HL-60 (cell line): ENCODE measurements around the gene HOXB7.

ENCODE experiments used
- POLR2AphosphoS5 ChIP-seq: IDR thresholded peaks from 2 replicates; pipeline ENCODE4 v1.6.1; 2012; ENCODE audit warnings: low read depth
- TF ChIP-seq, protein P1 (sequence below): IDR thresholded peaks from one replicate; pipeline ENCODE4 v1.5.1; 2011; ENCODE audit warnings: low read length, control low read depth, inconsistent platforms; ENCODE audit not compliant: insufficient read depth
- TF ChIP-seq, protein P2 (sequence below): IDR thresholded peaks from 2 replicates; pipeline ENCODE4 v1.6.1; 2012; ENCODE audit warnings: low read depth; ENCODE audit not compliant: insufficient replicate concordance

DNA sequence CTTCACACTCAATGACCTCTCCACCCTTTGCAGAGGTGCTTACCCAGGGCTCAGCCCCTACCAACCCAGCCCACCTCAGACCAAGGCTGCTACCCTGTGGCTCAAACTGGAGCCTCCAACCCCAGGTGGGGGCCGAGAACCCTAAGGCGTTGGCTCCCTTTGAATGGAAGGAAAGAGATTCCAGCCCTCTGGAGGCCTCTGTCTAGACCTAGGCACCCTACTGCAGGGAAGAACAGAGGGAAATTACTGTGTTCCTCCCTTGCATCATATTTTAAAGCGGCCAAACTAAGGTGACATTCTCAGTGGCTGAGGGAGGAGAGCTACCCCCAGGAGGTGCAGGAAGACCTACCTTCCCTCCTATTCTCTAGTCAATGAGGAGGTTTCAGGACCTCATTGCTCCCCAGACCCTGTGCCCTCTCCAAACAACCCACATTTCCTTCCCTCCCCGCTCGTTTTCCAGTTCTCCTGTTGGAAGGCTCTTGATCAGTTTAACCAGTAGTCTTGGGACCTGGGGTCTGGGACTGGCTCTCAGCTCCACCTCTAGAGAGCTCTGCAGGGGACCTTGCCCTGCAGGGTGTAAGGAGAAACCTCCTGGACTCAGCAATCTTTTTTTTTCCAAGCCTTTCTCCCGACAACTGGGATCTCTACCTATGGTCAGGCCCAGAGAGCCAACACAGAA, 9.8 kb upstream of the HOXB7 start:
- TF ChIP-seq, protein P1, sequence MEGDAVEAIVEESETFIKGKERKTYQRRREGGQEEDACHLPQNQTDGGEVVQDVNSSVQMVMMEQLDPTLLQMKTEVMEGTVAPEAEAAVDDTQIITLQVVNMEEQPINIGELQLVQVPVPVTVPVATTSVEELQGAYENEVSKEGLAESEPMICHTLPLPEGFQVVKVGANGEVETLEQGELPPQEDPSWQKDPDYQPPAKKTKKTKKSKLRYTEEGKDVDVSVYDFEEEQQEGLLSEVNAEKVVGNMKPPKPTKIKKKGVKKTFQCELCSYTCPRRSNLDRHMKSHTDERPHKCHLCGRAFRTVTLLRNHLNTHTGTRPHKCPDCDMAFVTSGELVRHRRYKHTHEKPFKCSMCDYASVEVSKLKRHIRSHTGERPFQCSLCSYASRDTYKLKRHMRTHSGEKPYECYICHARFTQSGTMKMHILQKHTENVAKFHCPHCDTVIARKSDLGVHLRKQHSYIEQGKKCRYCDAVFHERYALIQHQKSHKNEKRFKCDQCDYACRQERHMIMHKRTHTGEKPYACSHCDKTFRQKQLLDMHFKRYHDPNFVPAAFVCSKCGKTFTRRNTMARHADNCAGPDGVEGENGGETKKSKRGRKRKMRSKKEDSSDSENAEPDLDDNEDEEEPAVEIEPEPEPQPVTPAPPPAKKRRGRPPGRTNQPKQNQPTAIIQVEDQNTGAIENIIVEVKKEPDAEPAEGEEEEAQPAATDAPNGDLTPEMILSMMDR, result no peak
- TF ChIP-seq POLR2AphosphoS5, result no peak
- TF ChIP-seq, protein P2, sequence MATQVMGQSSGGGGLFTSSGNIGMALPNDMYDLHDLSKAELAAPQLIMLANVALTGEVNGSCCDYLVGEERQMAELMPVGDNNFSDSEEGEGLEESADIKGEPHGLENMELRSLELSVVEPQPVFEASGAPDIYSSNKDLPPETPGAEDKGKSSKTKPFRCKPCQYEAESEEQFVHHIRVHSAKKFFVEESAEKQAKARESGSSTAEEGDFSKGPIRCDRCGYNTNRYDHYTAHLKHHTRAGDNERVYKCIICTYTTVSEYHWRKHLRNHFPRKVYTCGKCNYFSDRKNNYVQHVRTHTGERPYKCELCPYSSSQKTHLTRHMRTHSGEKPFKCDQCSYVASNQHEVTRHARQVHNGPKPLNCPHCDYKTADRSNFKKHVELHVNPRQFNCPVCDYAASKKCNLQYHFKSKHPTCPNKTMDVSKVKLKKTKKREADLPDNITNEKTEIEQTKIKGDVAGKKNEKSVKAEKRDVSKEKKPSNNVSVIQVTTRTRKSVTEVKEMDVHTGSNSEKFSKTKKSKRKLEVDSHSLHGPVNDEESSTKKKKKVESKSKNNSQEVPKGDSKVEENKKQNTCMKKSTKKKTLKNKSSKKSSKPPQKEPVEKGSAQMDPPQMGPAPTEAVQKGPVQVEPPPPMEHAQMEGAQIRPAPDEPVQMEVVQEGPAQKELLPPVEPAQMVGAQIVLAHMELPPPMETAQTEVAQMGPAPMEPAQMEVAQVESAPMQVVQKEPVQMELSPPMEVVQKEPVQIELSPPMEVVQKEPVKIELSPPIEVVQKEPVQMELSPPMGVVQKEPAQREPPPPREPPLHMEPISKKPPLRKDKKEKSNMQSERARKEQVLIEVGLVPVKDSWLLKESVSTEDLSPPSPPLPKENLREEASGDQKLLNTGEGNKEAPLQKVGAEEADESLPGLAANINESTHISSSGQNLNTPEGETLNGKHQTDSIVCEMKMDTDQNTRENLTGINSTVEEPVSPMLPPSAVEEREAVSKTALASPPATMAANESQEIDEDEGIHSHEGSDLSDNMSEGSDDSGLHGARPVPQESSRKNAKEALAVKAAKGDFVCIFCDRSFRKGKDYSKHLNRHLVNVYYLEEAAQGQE, result no peak
